ENCODE measurements around the gene OSBP.

- TF ChIP-seq, protein P1, sequence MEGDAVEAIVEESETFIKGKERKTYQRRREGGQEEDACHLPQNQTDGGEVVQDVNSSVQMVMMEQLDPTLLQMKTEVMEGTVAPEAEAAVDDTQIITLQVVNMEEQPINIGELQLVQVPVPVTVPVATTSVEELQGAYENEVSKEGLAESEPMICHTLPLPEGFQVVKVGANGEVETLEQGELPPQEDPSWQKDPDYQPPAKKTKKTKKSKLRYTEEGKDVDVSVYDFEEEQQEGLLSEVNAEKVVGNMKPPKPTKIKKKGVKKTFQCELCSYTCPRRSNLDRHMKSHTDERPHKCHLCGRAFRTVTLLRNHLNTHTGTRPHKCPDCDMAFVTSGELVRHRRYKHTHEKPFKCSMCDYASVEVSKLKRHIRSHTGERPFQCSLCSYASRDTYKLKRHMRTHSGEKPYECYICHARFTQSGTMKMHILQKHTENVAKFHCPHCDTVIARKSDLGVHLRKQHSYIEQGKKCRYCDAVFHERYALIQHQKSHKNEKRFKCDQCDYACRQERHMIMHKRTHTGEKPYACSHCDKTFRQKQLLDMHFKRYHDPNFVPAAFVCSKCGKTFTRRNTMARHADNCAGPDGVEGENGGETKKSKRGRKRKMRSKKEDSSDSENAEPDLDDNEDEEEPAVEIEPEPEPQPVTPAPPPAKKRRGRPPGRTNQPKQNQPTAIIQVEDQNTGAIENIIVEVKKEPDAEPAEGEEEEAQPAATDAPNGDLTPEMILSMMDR (optimal IDR thresholded peaks at IDR 0.05 in 1 of 3, IDR thresholded peaks at IDR 0.05 in 1 of 3, conservative IDR thresholded peaks at IDR 0.05 in 1 of 3; ENCODE audit: extremely low read depth in 1 of 3, insufficient read depth in 2 of 3, low read length in 3 of 3) = no peak
- no peak for TF ChIP-seq EZH2 (IDR thresholded peaks at IDR 0.05; ENCODE audit: low read length)
Measured at GRCh38 chr11:59654893-59655292, 39.3 kb upstream of the OSBP start.
